Measurements from ENCODE around the gene HEBP2.

The HEBP2 gene

GRCh38 chr6:138443979-138444378 is 40.0 kb downstream of the HEBP2 start:
- no peak overlapping the region for H3K27ac ChIP-seq
- H3K4me3 ChIP-seq = no peak overlapping the region

GRCh38 chr6:138446821-138447220 is 42.8 kb downstream of the HEBP2 start:
- no peak overlapping the region for H3K4me3 ChIP-seq

GRCh38 chr6:138450445-138450844 is 46.4 kb downstream of the HEBP2 start:
- no peak overlapping the region for H3K4me3 ChIP-seq
- H3K27ac ChIP-seq = no peak overlapping the region

More at GRCh38 chr6:138446821-138447220, 42.8 kb downstream of the HEBP2 start:
- H3K27ac ChIP-seq = no peak overlapping the region

- no peak overlapping the region for H3K4me3 ChIP-seq
- H3K27ac ChIP-seq = no peak overlapping the region
Observed at GRCh38 chr6:138451043-138451442, 47.0 kb downstream of the HEBP2 start.

GRCh38 chr6:138454981-138455706 is 51.1 kb downstream of the HEBP2 start:
- peak overlapping the region in 1 of 7 experiments; percentile 4 for H3K4me3 ChIP-seq
- H3K27ac ChIP-seq = peak overlapping the region in 14 of 21 experiments; percentile 18 to 78 (median 48)

- peak overlapping the region in 1 of 7 experiments; percentile 4 for H3K4me3 ChIP-seq
- H3K27ac ChIP-seq = peak overlapping the region in 14 of 21 experiments; percentile 0 to 78 (median 48)
Observed at GRCh38 chr6:138455746-138456400, 51.9 kb downstream of the HEBP2 start.

- Histone ChIP-seq H3K4me3 (no peak overlapping the region), H3K27ac (peak overlapping the region in 13 of 21 experiments; percentile 0 to 78 (median 46))
Observed at GRCh38 chr6:138456401-138456790, 52.4 kb downstream of the HEBP2 start.

GRCh38 chr6:138461647-138462046 is 57.6 kb downstream of the HEBP2 start:
- Histone ChIP-seq H3K4me3 (no peak overlapping the region), H3K27ac (no peak overlapping the region)

- Histone ChIP-seq H3K4me3 (no peak overlapping the region), H3K27ac (no peak overlapping the region)
Observed at GRCh38 chr6:138464085-138464484, 60.1 kb downstream of the HEBP2 start.

GRCh38 chr6:138465007-138465645 is 61.1 kb downstream of the HEBP2 start:
- no peak overlapping the region for H3K4me3 ChIP-seq
- H3K27ac ChIP-seq = no peak overlapping the region

GRCh38 chr6:138467901-138468300 is 63.9 kb downstream of the HEBP2 start:
- H3K4me3 ChIP-seq = no peak overlapping the region
- no peak overlapping the region for H3K27ac ChIP-seq

- Histone ChIP-seq H3K27ac (no peak overlapping the region), H3K4me3 (no peak overlapping the region)
Observed at GRCh38 chr6:138468320-138469015, 64.4 kb downstream of the HEBP2 start.

Measured in skin epidermis (tissue), 12 donors.